KMS-11 (cell line): ENCODE data around the gene RELL1.

Source experiments
- H2AFZ ChIP-seq: fragments of 200-600 bp; sonication (generic); 2 replicates; pipeline ENCODE4 v1.6.1; 2016; ENCODE audit warnings: antibody characterized with exemption, mixed run types, low read depth
- H3K27ac ChIP-seq: fragments of 200-600 bp; sonication (generic); 2 replicates; pipeline ENCODE4 v1.6.1; 2016; ENCODE audit warnings: mild to moderate bottlenecking, mixed run types
- H3K27me3 ChIP-seq: fragments of 200-600 bp; sonication (generic); 2 replicates; pipeline ENCODE4 v1.6.1; 2017; ENCODE audit warnings: mild to moderate bottlenecking, low read depth, mixed run types, moderate library complexity; ENCODE audit not compliant: insufficient read depth
- H3K36me3 ChIP-seq: fragments of 200-600 bp; sonication (generic); 2 replicates; pipeline ENCODE4 v1.6.1; 2017; ENCODE audit warnings: mild to moderate bottlenecking, mixed run types; ENCODE audit not compliant: insufficient read depth
- H3K4me1 ChIP-seq: fragments of 200-600 bp; sonication (generic); 2 replicates; pipeline ENCODE4 v1.6.1; 2016; ENCODE audit warnings: mild to moderate bottlenecking, low read depth, mixed run types; ENCODE audit not compliant: poor library complexity, severe bottlenecking
- H3K4me2 ChIP-seq: fragments of 200-600 bp; sonication (generic); 2 replicates; pipeline ENCODE4 v1.7.0; 2016; ENCODE audit warnings: mild to moderate bottlenecking, mixed run types
- H3K4me3 ChIP-seq: fragments of 200-600 bp; sonication (generic); IDR thresholded peaks from 2 replicates; pipeline ENCODE4 v1.6.1; 2017; ENCODE audit warnings: low read depth, low read length, mixed read lengths; ENCODE audit not compliant: insufficient read depth
- H3K79me2 ChIP-seq: fragments of 200-600 bp; sonication (generic); 2 replicates; pipeline ENCODE4 v1.6.1; 2016; ENCODE audit warnings: low read depth, mixed run types; ENCODE audit not compliant: insufficient read depth
- H3K9ac ChIP-seq: fragments of 200-600 bp; sonication (generic); 2 replicates; pipeline ENCODE4 v1.6.1; 2016; ENCODE audit warnings: mild to moderate bottlenecking, mixed run types
- H4K20me1 ChIP-seq: fragments of 200-600 bp; sonication (generic); 2 replicates; pipeline ENCODE4 v1.6.1; 2016; ENCODE audit warnings: mild to moderate bottlenecking, mixed run types; ENCODE audit not compliant: insufficient read depth
- TF ChIP-seq, protein P1 (sequence below): fragments of 200-600 bp; sonication (generic); conservative IDR thresholded peaks from 2 replicates; pipeline ENCODE4 v1.6.1; 2017; ENCODE audit warnings: low read depth, mild to moderate bottlenecking, antibody characterized with exemption, low read length, moderate library complexity, mixed read lengths

RELL1 gene

DNA sequence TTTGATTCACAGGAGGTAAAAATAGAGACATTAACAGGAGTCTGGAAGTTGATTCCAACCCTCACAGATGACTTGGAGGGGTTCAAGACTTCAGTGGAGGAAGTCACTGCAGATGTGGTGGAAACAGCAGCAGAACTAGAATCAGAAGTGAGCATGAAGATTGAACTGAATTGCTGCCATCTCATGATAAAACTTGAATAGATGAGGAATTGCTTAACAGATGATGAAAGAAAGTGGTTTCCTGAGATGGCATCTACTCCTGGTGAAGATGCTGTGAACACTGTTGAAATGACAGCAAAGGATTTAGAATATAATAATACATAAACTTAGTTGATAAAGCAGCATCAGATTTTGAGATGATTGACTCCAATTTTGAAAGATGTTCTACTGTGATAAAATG lies 76.5 kb downstream of the RELL1 start:
- Histone ChIP-seq H3K4me2 (no peak overlapping the region), H3K36me3 (no peaks in the 10 kb centered on the region), H3K4me1 (no peaks in the 10 kb centered on the region), H3K4me3 (no peak overlapping the region), H3K27me3 (no peaks in the 10 kb centered on the region), H4K20me1 (no peaks in the 10 kb centered on the region), H3K27ac (no peak overlapping the region), H2AFZ (no peak overlapping the region), H3K9ac (no peak overlapping the region), H3K79me2 (no peaks in the 10 kb centered on the region)
- TF ChIP-seq, protein P1, sequence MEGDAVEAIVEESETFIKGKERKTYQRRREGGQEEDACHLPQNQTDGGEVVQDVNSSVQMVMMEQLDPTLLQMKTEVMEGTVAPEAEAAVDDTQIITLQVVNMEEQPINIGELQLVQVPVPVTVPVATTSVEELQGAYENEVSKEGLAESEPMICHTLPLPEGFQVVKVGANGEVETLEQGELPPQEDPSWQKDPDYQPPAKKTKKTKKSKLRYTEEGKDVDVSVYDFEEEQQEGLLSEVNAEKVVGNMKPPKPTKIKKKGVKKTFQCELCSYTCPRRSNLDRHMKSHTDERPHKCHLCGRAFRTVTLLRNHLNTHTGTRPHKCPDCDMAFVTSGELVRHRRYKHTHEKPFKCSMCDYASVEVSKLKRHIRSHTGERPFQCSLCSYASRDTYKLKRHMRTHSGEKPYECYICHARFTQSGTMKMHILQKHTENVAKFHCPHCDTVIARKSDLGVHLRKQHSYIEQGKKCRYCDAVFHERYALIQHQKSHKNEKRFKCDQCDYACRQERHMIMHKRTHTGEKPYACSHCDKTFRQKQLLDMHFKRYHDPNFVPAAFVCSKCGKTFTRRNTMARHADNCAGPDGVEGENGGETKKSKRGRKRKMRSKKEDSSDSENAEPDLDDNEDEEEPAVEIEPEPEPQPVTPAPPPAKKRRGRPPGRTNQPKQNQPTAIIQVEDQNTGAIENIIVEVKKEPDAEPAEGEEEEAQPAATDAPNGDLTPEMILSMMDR: no peak

DNA sequence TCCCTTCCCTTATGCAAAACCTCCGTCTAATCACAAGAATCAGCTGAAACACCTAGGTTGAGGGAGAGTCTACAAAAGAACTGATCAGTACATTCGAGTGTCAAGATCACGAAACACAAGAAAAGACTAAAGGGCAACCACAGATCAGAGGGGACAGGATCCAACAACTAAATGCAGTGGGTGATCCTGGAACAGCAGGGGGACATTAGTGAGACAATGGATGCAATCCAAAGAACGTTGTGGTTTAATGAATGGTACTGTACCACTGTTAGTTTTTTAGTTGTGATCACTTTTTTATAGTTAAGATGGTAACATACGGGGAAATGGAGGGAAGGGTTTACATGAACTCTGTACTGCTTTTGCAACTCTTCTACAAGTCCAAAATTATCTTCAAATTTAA lies 79.2 kb downstream of the RELL1 start:
- Histone ChIP-seq H2AFZ (no peak overlapping the region), H3K36me3 (no peaks in the 10 kb centered on the region), H3K4me1 (no peaks in the 10 kb centered on the region), H3K79me2 (no peaks in the 10 kb centered on the region), H3K9ac (no peak overlapping the region), H3K27ac (no peak overlapping the region), H3K4me2 (no peak overlapping the region), H3K27me3 (no peaks in the 10 kb centered on the region), H4K20me1 (no peaks in the 10 kb centered on the region), H3K4me3 (no peak overlapping the region)
- TF ChIP-seq, protein P1: no peak

DNA sequence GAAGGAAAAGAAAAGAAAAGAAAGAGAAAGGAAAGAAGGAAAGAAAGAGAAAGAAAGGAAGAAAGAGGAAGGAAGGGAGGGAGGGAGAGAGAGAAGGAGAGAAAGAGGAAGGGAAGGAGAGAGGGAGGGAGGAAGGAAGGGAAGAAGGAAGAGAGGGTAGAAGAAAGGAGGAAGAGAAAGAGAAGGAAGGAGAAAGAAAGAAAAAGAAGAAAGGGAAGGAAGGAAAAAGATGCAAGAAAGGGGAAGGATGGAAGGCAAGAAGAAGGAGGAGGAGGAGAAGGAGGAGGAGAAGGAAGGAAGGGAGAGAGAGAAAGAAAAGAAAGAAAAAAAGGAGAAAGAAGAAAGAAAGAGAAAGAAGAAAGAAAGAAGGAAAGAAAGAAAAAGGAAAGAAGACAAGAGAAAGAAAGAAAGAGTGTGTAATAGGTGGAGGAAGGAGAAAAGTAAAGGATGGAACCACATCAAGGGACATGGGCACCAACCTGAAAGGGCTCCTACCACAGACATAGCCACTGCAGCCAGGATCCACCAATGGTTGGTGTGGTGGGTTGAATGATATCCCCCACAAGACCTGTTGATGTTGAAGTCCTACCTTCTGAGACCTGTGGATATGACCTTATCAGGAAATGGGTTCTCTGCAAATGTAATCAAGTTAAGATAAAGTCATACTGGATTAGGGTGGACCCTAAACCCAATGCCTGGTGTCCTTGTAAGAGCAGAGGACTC lies 80.2 kb downstream of the RELL1 start:
- H2AFZ ChIP-seq: no peak overlapping the region
- no peaks in the 10 kb centered on the region for H3K36me3 ChIP-seq
- H3K27me3 ChIP-seq: no peaks in the 10 kb centered on the region
- TF ChIP-seq, protein P1: no peak
- H3K4me1 ChIP-seq: no peaks in the 10 kb centered on the region
- no peaks in the 10 kb centered on the region for H3K79me2 ChIP-seq
- no peak overlapping the region for H3K27ac ChIP-seq
- no peaks in the 10 kb centered on the region for H4K20me1 ChIP-seq
- H3K4me3 ChIP-seq: no peak overlapping the region
- H3K4me2 ChIP-seq: no peak overlapping the region
- no peak overlapping the region for H3K9ac ChIP-seq

DNA sequence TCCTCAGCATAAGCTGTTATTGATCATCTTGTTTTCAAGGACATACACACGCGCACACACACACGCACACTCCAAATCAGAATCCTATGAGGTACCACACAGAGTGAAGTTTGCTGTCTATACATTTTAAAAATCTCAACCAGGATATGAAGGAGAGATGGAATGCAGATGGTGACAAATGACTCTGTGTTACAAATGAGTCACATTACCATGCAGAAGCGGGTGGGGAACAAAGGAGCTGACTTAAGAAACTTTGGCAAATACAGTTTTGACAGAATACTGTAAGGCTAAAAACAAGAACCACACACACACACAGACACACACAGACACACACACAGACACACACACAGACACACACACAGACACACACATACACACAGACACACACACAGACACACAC lies 81.7 kb downstream of the RELL1 start:
- H2AFZ ChIP-seq: no peak overlapping the region
- H3K9ac ChIP-seq: no peak overlapping the region
- H3K27me3 ChIP-seq: no peaks in the 10 kb centered on the region
- no peaks in the 10 kb centered on the region for H4K20me1 ChIP-seq
- H3K4me3 ChIP-seq: no peak overlapping the region
- no peak overlapping the region for H3K4me2 ChIP-seq
- H3K27ac ChIP-seq: no peak overlapping the region
- no peaks in the 10 kb centered on the region for H3K79me2 ChIP-seq
- TF ChIP-seq, protein P1: no peak
- H3K36me3 ChIP-seq: no peaks in the 10 kb centered on the region
- no peaks in the 10 kb centered on the region for H3K4me1 ChIP-seq
